Esophagus muscularis mucosa (tissue), 4 donors: ENCODE results near the gene RICTOR. TPM values are rescaled to one million over a fixed set of nuclear protein-coding genes. Genes with fewer than 3 reads are reported as not detected.

Experiments used
- DNase-seq: peaks from one replicate; pipeline ENCODE4 v3.0.0-alpha.2; 2017; ENCODE audit errors: extremely low spot score
- H3K27ac ChIP-seq, 4 donors: fragments of 200-600 bp; sonication (generic); replicated peaks in 1 of 4; 1 replicate in 3 of 4; 2 replicates in 1 of 4; pipeline ENCODE4 v1.5.1; 2016 to 2019; ENCODE audit warnings: mild to moderate bottlenecking in 1 of 4
- H3K27me3 ChIP-seq, 4 donors: fragments of 200-600 bp; sonication (generic); one replicate each; pipeline versions ENCODE4 v1.5.1 to v1.6.0; 2016 to 2019
- H3K36me3 ChIP-seq, 4 donors: fragments of 200-600 bp; sonication (generic); one replicate each; pipeline ENCODE4 v1.5.1; 2016 to 2019
- H3K4me1 ChIP-seq, 4 donors: fragments of 200-600 bp; sonication (generic); one replicate each; pipeline ENCODE4 v1.5.1; 2016 to 2019
- H3K4me3 ChIP-seq, 4 donors: fragments of 200-600 bp; sonication (generic); 1 replicate in 2 of 4; 2 replicates in 2 of 4; pipeline ENCODE4 v1.5.1; 2016 to 2019; ENCODE audit warnings: mild to moderate bottlenecking in 4 of 4, moderate library complexity in 1 of 4
- H3K9me3 ChIP-seq, 4 donors: fragments of 200-600 bp; sonication (generic); 1 replicate in 3 of 4; 2 replicates in 1 of 4; pipeline ENCODE4 v1.5.1; 2016 to 2019
- CTCF ChIP-seq, 3 experiments: fragments of 200-600 bp in 2 of 3; fragments of 450-650 bp in 1 of 3; sonication (generic) in 2 of 3; IDR thresholded peaks; one replicate each; pipeline ENCODE4 v1.5.1; 2017 to 2019; ENCODE audit warnings: antibody characterized with exemption in 3 of 3, mild to moderate bottlenecking in 2 of 3, moderate library complexity in 1 of 3
- EP300 ChIP-seq: sonication (generic); formaldehyde crosslinking; IDR thresholded peaks from one replicate; pipeline ENCODE4 v1.6.1; 2017; ENCODE audit warnings: antibody characterized with exemption
- POLR2A ChIP-seq: fragments of 450-650 bp; IDR thresholded peaks from one replicate; pipeline ENCODE4 v1.6.1; 2017; ENCODE audit warnings: antibody characterized with exemption, moderate library complexity, mild to moderate bottlenecking, low read depth
- POLR2AphosphoS5 ChIP-seq, 2 donors: sonication (generic); formaldehyde crosslinking; IDR thresholded peaks; one replicate each; pipeline ENCODE4 v1.6.1; 2017; ENCODE audit warnings: antibody characterized with exemption in 2 of 2
- WGBS: methylation state at CpG from one replicate; pipeline ENCODE4 v1.1.5; 2018; 5-methylcytosine and 5-hydroxymethylcytosine counted together
- intact Hi-C: fragments of 100-400 bp; cut with DNase I; formaldehyde crosslinking; loops from one replicate; pipeline ENCODE4 v1.15.1; 2023
- total RNA-seq, 4 donors: library from RNA; depleted of rRNA; stranded (reverse); fragments of >200 nt; gene quantifications; one replicate each; pipeline versions ENCODE4 v1.1.0 to v1.2.1, GENCODE V29; 2016

RICTOR gene
- total RNA-seq, 4 donors from 2014 or later, result 22.5 to 34.1 (median 26.1) TPM

- H3K4me1 ChIP-seq, result no peaks in the 10 kb centered on the region
- no peak overlapping the region for H3K27ac ChIP-seq
- intact Hi-C loops, result no loop called here
- no peaks in the 10 kb centered on the region for H3K36me3 ChIP-seq
- H3K9me3 ChIP-seq, result no peaks in the 10 kb centered on the region
- 77% methylated on average over 7 of the region's 7 CpGs for WGBS
- no peak overlapping the region for H3K4me3 ChIP-seq
- no peak for DNase-seq
- TF ChIP-seq EP300, result no peak
- TF ChIP-seq CTCF (IDR thresholded peaks at IDR 0.05), result no peak
- H3K27me3 ChIP-seq, result no peaks in the 10 kb centered on the region
Measured at GRCh38 chr5:39100851-39101396, 26.7 kb upstream of the RICTOR start.

GRCh38 chr5:39100301-39100850, 26.2 kb upstream of the RICTOR start:
- Histone ChIP-seq H3K36me3 (no peaks in the 10 kb centered on the region), H3K27me3 (no peaks in the 10 kb centered on the region), H3K4me1 (no peaks in the 10 kb centered on the region), H3K9me3 (no peaks in the 10 kb centered on the region), H3K27ac (no peak overlapping the region), H3K4me3 (no peak overlapping the region)
- no peak for TF ChIP-seq CTCF (IDR thresholded peaks at IDR 0.05)
- TF ChIP-seq EP300, result no peak
- no peak for TF ChIP-seq POLR2A
- no peak for TF ChIP-seq POLR2AphosphoS5 (IDR thresholded peaks at IDR 0.05)
- intact Hi-C loops, result no loop called here
- 90% methylated on average over 6 of the region's 6 CpGs for WGBS
- DNase-seq, result no peak

GRCh38 chr5:39099831-39100230, 25.6 kb upstream of the RICTOR start:
- intact Hi-C loops, result no loop called here
- no peaks in the 10 kb centered on the region for H3K36me3 ChIP-seq
- TF ChIP-seq EP300 (no peak), POLR2AphosphoS5 (IDR thresholded peaks at IDR 0.05) (no peak), CTCF (IDR thresholded peaks at IDR 0.05) (no peak), POLR2A (no peak)
- no peaks in the 10 kb centered on the region for H3K4me1 ChIP-seq
- no peaks in the 10 kb centered on the region for H3K9me3 ChIP-seq
- H3K27me3 ChIP-seq, result no peaks in the 10 kb centered on the region
- H3K4me3 ChIP-seq, result no peak overlapping the region
- no peak for DNase-seq
- H3K27ac ChIP-seq, result no peak overlapping the region

- intact Hi-C loops, result no loop called here
- no peak for TF ChIP-seq CTCF (IDR thresholded peaks at IDR 0.05)
- no peak for TF ChIP-seq POLR2A
- TF ChIP-seq POLR2AphosphoS5 (IDR thresholded peaks at IDR 0.05), result no peak
- no peak for TF ChIP-seq EP300
- Histone ChIP-seq H3K4me3 (no peak overlapping the region), H3K36me3 (no peaks in the 10 kb centered on the region), H3K4me1 (peaks cover 0 to 6% (median 0%) of the 10 kb centered on the region in 4 donors), H3K27ac (no peak overlapping the region), H3K9me3 (peaks cover 0 to 6% (median 0%) of the 10 kb centered on the region in 4 donors), H3K27me3 (no peaks in the 10 kb centered on the region)
- no peak for DNase-seq
- 49% methylated on average over 1 of the region's 1 CpG for WGBS
Measured at GRCh38 chr5:39093352-39093751, 19.2 kb upstream of the RICTOR start.
